Measurements from ENCODE around the gene PTPRD. TPM values are rescaled to one million over a fixed set of nuclear protein-coding genes. Genes with fewer than 3 reads are reported as not detected.

Gene PTPRD
- total and polyA plus RNA-seq, 2 of the 4 experiments (the other 2 are of a cell fraction): 0.07 to 0.18 TPM

DNA sequence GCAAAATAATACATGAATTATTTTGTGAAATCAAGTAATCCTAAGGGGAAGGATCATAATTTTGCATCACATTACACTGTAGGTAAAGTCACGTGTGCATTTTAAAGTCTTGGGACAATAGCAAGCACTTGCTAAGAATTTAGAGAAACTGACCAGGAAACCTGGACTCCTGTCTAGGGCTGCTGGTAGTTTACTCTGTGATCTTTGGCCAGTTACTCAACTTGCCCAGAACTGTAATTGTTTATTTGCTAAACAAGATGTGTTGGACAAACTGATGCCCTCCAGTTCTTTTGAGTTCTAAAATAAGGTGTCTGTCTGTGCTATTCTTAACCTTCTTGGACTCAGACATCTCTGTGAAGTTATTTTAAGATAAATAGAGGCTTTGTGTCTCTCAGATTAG lies 2218.5 kb downstream of the PTPRD start:
- Histone ChIP-seq H2BK5ac (ENCODE audit: low read depth, low read length, poor library complexity, severe bottlenecking) (no peak overlapping the region), H2AK9ac (replicated peaks; ENCODE audit: low read depth, low read length, poor library complexity) (no peak overlapping the region), H3K9me3 (ENCODE audit: control insufficient read depth, insufficient read depth, low read length) (no peaks in the 10 kb centered on the region; the same call in 1 of the 2 replicates), H4K5ac (ENCODE audit: low read depth, low read length) (no peak overlapping the region), H3K18ac (ENCODE audit: low read depth, low read length) (no peak overlapping the region), H3K9ac (ENCODE audit: low read depth, low read length) (no peak overlapping the region), H3K27ac (ENCODE audit: insufficient read depth, low read length) (no peak overlapping the region), H3K4me2 (ENCODE audit: low read depth, low read length) (no peak overlapping the region), H2AK5ac (ENCODE audit: low read depth, low read length) (no peak overlapping the region), H3K27me3 (ENCODE audit: control insufficient read depth, insufficient read depth, low read length) (no peaks in the 10 kb centered on the region), H2BK20ac (ENCODE audit: low read depth, low read length) (no peak overlapping the region), H2BK15ac (ENCODE audit: low read depth, low read length) (no peak overlapping the region), H3K4me3 (ENCODE audit: insufficient read depth, low read depth, low read length) (no peak overlapping the region), H4K91ac (ENCODE audit: insufficient read depth, low read depth, low read length) (no peak overlapping the region), H3K23ac (ENCODE audit: low read depth, low read length) (no peak overlapping the region), H3K9me1 (ENCODE audit: insufficient read depth, low read length) (no peaks in the 10 kb centered on the region), H3K36me3 (ENCODE audit: control insufficient read depth, insufficient read depth, low read length) (no peaks in the 10 kb centered on the region), H2AFZ (replicated peaks; ENCODE audit: low read length, poor library complexity) (no peak overlapping the region), H3K56ac (ENCODE audit: extremely low read depth, insufficient read depth, low read length) (no peak overlapping the region), H3K14ac (replicated peaks; ENCODE audit: low read depth, low read length) (no peak overlapping the region), H3K79me1 (ENCODE audit: low read depth in 1 of 2, low read length in 2 of 2) (no peaks in the 10 kb centered on the region), H3K4ac (ENCODE audit: low read depth, low read length) (no peak overlapping the region), H4K20me1 (ENCODE audit: insufficient read depth, low read length) (no peaks in the 10 kb centered on the region), H3K4me1 (ENCODE audit: control insufficient read depth, insufficient read depth, low read length) (no peaks in the 10 kb centered on the region), H4K8ac (ENCODE audit: low read depth in 2 of 2, low read length in 2 of 2) (no peak overlapping the region), H2BK120ac (ENCODE audit: low read depth, low read length) (no peak overlapping the region)
- ChIA-PET POLR2A (ENCODE audit: unreplicated experiment) (no interaction called here), CTCF (no interaction called here)
- intact Hi-C loops (cut with micrococcal nuclease): no loop called here
- dilution Hi-C loops (cut with HindIII; ENCODE audit: low sequenced_read_pairs, unreplicated experiment): no loop called here
- TF ChIP-seq, protein P1, sequence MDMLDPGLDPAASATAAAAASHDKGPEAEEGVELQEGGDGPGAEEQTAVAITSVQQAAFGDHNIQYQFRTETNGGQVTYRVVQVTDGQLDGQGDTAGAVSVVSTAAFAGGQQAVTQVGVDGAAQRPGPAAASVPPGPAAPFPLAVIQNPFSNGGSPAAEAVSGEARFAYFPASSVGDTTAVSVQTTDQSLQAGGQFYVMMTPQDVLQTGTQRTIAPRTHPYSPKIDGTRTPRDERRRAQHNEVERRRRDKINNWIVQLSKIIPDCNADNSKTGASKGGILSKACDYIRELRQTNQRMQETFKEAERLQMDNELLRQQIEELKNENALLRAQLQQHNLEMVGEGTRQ (IDR thresholded peaks at IDR 0.05; ENCODE audit: low read depth, low read length): no peak
- TF ChIP-seq RAD21 (IDR thresholded peaks at IDR 0.05; ENCODE audit: low read length) (no peak), CEBPB (IDR thresholded peaks at IDR 0.05; ENCODE audit: low read depth, low read length) (no peak), CHD1 (IDR thresholded peaks at IDR 0.05; ENCODE audit: low read depth, low read length) (no peak), RFX5 (IDR thresholded peaks at IDR 0.05; ENCODE audit: low read depth, low read length) (no peak), MAZ (IDR thresholded peaks at IDR 0.05; ENCODE audit: borderline replicate concordance, low read depth, low read length) (no peak), SMC3 (IDR thresholded peaks at IDR 0.05; ENCODE audit: low read depth, low read length) (no peak), CTCF (conservative IDR thresholded peaks at IDR 0.05; ENCODE audit: low read depth, low read length) (no peak), BHLHE40 (IDR thresholded peaks at IDR 0.05; ENCODE audit: low read depth, low read length) (no peak), POLR2A (IDR thresholded peaks at IDR 0.05; ENCODE audit: low read depth, low read length) (no peak), FOS (IDR thresholded peaks at IDR 0.05; ENCODE audit: low read depth, low read length) (no peak), RCOR1 (IDR thresholded peaks at IDR 0.05; ENCODE audit: insufficient replicate concordance, low read length) (no peak), NFE2L2 (IDR thresholded peaks at IDR 0.05; ENCODE audit: low read depth, low read length) (no peak), MAFK (IDR thresholded peaks at IDR 0.05; ENCODE audit: low read depth, low read length) (no peak), MXI1 (IDR thresholded peaks at IDR 0.05; ENCODE audit: borderline replicate concordance, low read depth, low read length) (no peak)
- TF ChIP-seq, protein P2, sequence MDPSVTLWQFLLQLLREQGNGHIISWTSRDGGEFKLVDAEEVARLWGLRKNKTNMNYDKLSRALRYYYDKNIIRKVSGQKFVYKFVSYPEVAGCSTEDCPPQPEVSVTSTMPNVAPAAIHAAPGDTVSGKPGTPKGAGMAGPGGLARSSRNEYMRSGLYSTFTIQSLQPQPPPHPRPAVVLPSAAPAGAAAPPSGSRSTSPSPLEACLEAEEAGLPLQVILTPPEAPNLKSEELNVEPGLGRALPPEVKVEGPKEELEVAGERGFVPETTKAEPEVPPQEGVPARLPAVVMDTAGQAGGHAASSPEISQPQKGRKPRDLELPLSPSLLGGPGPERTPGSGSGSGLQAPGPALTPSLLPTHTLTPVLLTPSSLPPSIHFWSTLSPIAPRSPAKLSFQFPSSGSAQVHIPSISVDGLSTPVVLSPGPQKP (IDR thresholded peaks at IDR 0.05; ENCODE audit: borderline replicate concordance, low read depth, low read length): no peak
- DNase-seq: no peak
- no peak for ATAC-seq (ENCODE audit: low read depth)
- in situ Hi-C loops (cut with MboI; ENCODE audit: low sequenced_read_pairs): no loop called here
- no CpG with 5 or more reads among the region's 1 CpG for WGBS, 2 experiments (ENCODE audit: extremely low coverage in 2 of 2, insufficient read length in 1 of 2)
- no TSS peak for BruUV-seq (replicated peaks)
